Stomach (tissue), 4 donors: ENCODE measurements around the gene PLGRKT.

Experiments
- EP300 ChIP-seq: sonication (generic); formaldehyde crosslinking; IDR thresholded peaks from one replicate; pipeline ENCODE4 v1.6.1; 2017; ENCODE audit warnings: antibody characterized with exemption
- POLR2A ChIP-seq, 4 donors: fragments of 450-650 bp; IDR thresholded peaks; one replicate each; pipeline ENCODE4 v1.6.1; 2016; ENCODE audit warnings: antibody characterized with exemption in 4 of 4, control low read depth in 2 of 4, mild to moderate bottlenecking in 1 of 4, moderate library complexity in 1 of 4
- TF ChIP-seq, protein P1 (sequence below), 7 experiments: fragments of 450-650 bp in 4 of 7; fragments of 200-600 bp in 3 of 7; sonication (generic) in 3 of 7; IDR thresholded peaks; one replicate each; pipeline ENCODE4 v1.5.1; 2016 to 2019; ENCODE audit warnings: antibody characterized with exemption in 7 of 7, control low read depth in 2 of 7, mild to moderate bottlenecking in 1 of 7

DNA sequence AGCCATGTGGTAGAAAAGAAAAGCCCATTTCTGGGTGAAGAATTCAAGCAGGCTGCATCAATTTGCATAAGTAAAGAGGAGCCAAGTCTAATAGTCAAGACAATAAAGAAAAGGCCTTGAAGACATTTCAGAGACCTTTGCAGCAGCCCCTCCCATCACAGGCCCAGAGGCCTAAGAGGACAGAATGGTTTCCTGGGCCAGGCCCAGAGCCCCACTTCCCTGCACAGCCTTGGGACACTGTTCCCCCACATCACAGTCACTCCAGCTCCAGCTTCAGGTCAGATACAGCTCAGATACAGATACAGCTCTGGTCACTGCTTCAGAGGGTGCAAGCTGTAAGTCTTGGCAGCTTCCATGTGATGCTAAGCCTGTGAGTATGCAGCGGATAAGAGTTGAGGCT is 29.1 kb downstream of the PLGRKT start:
- no peak for TF ChIP-seq EP300
- TF ChIP-seq, protein P1, sequence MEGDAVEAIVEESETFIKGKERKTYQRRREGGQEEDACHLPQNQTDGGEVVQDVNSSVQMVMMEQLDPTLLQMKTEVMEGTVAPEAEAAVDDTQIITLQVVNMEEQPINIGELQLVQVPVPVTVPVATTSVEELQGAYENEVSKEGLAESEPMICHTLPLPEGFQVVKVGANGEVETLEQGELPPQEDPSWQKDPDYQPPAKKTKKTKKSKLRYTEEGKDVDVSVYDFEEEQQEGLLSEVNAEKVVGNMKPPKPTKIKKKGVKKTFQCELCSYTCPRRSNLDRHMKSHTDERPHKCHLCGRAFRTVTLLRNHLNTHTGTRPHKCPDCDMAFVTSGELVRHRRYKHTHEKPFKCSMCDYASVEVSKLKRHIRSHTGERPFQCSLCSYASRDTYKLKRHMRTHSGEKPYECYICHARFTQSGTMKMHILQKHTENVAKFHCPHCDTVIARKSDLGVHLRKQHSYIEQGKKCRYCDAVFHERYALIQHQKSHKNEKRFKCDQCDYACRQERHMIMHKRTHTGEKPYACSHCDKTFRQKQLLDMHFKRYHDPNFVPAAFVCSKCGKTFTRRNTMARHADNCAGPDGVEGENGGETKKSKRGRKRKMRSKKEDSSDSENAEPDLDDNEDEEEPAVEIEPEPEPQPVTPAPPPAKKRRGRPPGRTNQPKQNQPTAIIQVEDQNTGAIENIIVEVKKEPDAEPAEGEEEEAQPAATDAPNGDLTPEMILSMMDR (IDR thresholded peaks at IDR 0.05) = no peak
- no peak for TF ChIP-seq POLR2A (IDR thresholded peaks at IDR 0.05)
